HepG2 (cell line): ENCODE data around the gene OXLD1. TPM values are rescaled to one million over a fixed set of nuclear protein-coding genes. Genes with fewer than 3 reads are reported as not detected.

Source experiments
- CEBPB ChIP-seq: IDR thresholded peaks from 2 replicates; pipeline ENCODE4 v1.6.1; 2011; ENCODE audit warnings: low read depth, low read length, improper control_type of control experiment, borderline replicate concordance
- ELF1 ChIP-seq: sonication (generic); formaldehyde crosslinking; IDR thresholded peaks from 2 replicates; pipeline ENCODE4 v1.4.0; 2020; ENCODE audit warnings: missing genetic modification reagents
- FOXA3 ChIP-seq: IDR thresholded peaks from 2 replicates; pipeline ENCODE4 v1.6.1; 2016; ENCODE audit warnings: missing genetic modification reagents, missing compliant biosample characterization
- JUNB ChIP-seq: sonication (generic); formaldehyde crosslinking; IDR thresholded peaks from 2 replicates; pipeline ENCODE4 v1.8.0; 2022; ENCODE audit warnings: missing genetic modification reagents, mild to moderate bottlenecking, borderline replicate concordance
- MATR3 ChIP-seq: sonication (generic); formaldehyde crosslinking; IDR thresholded peaks from 2 replicates; pipeline ENCODE4 v1.4.0; 2020; ENCODE audit warnings: missing genetic modification reagents
- MLXIP ChIP-seq: sonication (generic); formaldehyde crosslinking; IDR thresholded peaks from 2 replicates; pipeline ENCODE4 v1.9.0; 2021; ENCODE audit warnings: missing genetic modification reagents, borderline replicate concordance
- NFE2L2 ChIP-seq: fragments of 150-350 bp; IDR thresholded peaks from 2 replicates; pipeline ENCODE4 v1.6.1; 2014; ENCODE audit warnings: low read length
- PREB ChIP-seq: sonication (generic); formaldehyde crosslinking; IDR thresholded peaks from 2 replicates; pipeline ENCODE4 v1.4.0; 2020; ENCODE audit warnings: missing genetic modification reagents
- SOX5 ChIP-seq: IDR thresholded peaks from 2 replicates; pipeline ENCODE4 v1.6.1; 2016; ENCODE audit warnings: borderline replicate concordance
- SRSF4 ChIP-seq: fragments of 200-400 bp; formaldehyde crosslinking; IDR thresholded peaks from one replicate; pipeline ENCODE4 v1.6.1; 2018; ENCODE audit warnings: mild to moderate bottlenecking, low read depth, low read length, moderate library complexity; ENCODE audit not compliant: poor library complexity, severe bottlenecking
- U2AF1 ChIP-seq: fragments of 200-400 bp; formaldehyde crosslinking; optimal IDR thresholded peaks from 2 replicates; pipeline ENCODE3; 2017; ENCODE audit warnings: mild to moderate bottlenecking, low read depth, low read length
- ZFP36L2 ChIP-seq: sonication (generic); formaldehyde crosslinking; IDR thresholded peaks from 2 replicates; pipeline ENCODE4 v1.4.0; 2020; ENCODE audit warnings: missing genetic modification reagents
- ZNF136 ChIP-seq: sonication (generic); formaldehyde crosslinking; IDR thresholded peaks from 2 replicates; pipeline ENCODE4 v1.8.1; 2022; ENCODE audit warnings: low read depth, mild to moderate bottlenecking, moderate library complexity, missing genetic modification reagents
- ZNF232 ChIP-seq: sonication (generic); formaldehyde crosslinking; IDR thresholded peaks from 2 replicates; pipeline ENCODE4 v1.4.0; 2020; ENCODE audit warnings: missing genetic modification reagents, borderline replicate concordance
- ZNF235 ChIP-seq: sonication (generic); formaldehyde crosslinking; IDR thresholded peaks from 2 replicates; pipeline ENCODE4 v1.8.1; 2023; ENCODE audit warnings: mild to moderate bottlenecking, missing genetic modification reagents, borderline replicate concordance
- ZNF24 ChIP-seq: fragments of 450-650 bp; IDR thresholded peaks from 2 replicates; pipeline ENCODE4 v1.6.1; 2017; ENCODE audit warnings: antibody characterized with exemption, mild to moderate bottlenecking
- ZNF263 ChIP-seq: sonication (generic); formaldehyde crosslinking; IDR thresholded peaks from 2 replicates; pipeline ENCODE4 v1.4.0; 2020; ENCODE audit warnings: missing genetic modification reagents
- ZNF350 ChIP-seq: sonication (generic); formaldehyde crosslinking; IDR thresholded peaks from 2 replicates; pipeline ENCODE4 v1.4.0; 2020; ENCODE audit warnings: mild to moderate bottlenecking, low read depth, missing genetic modification reagents, borderline replicate concordance
- ZNF605 ChIP-seq: sonication (generic); formaldehyde crosslinking; IDR thresholded peaks from 2 replicates; pipeline ENCODE4 v1.8.0; 2022; ENCODE audit warnings: mild to moderate bottlenecking, missing genetic modification reagents
- ZNF691 ChIP-seq: sonication (generic); formaldehyde crosslinking; IDR thresholded peaks from 2 replicates; pipeline ENCODE4 v1.4.0; 2020; ENCODE audit warnings: missing genetic modification reagents, low read depth, mild to moderate bottlenecking, borderline replicate concordance
- polyA plus RNA-seq, 8 experiments: library from polyadenylated mRNA; depleted of rRNA in 3 of 8; stranded (reverse) in 7 of 8; unstranded in 1 of 8; fragments of >200 nt; fragmentation: Illumina TruSeq in 4 of 8; extraction: Trizol in 4 of 8; gene quantifications; 2 replicates each; pipeline versions ENCODE4 v1.2.1 to v1.2.3, GENCODE V29; 2011 to 2016; ENCODE audit warnings: low read depth in 4 of 8, missing spikeins in 1 of 8, mixed read lengths in 1 of 8; ENCODE audit not compliant: insufficient read depth in 1 of 8
- total RNA-seq, 5 experiments: library from RNA; depleted of rRNA; stranded (reverse); fragments of >200 nt; fragmentation: Illumina TruSeq; extraction: Trizol; gene quantifications; 2 replicates each; pipeline ENCODE4 v1.2.3, GENCODE V29; 2016; ENCODE audit warnings: low read depth in 1 of 5
- TF ChIP-seq, protein P1 (sequence below): sonication (generic); formaldehyde crosslinking; IDR thresholded peaks from 2 replicates; pipeline ENCODE4 v1.5.0; 2020; ENCODE audit warnings: missing genetic modification reagents, mild to moderate bottlenecking, borderline replicate concordance
- TF ChIP-seq, protein P2 (sequence below): sonication (generic); formaldehyde crosslinking; IDR thresholded peaks from 2 replicates; pipeline ENCODE4 v1.8.0; 2022; ENCODE audit warnings: missing genetic modification reagents, mild to moderate bottlenecking, inconsistent platforms, borderline replicate concordance

OXLD1 gene
- total and polyA plus RNA-seq, 2 of the 13 experiments (the other 11 are each of a cell fraction or from before 2014, with no cell fraction given) = 27.1 to 37.5 TPM

GRCh38 chr17:81702934-81703746 lies 36.7 kb upstream of the OXLD1 start, which contains the start of gene MRPL12 (continued):
- TF ChIP-seq ZNF350 (CRISPR knock-in tag) (peak; percentile 80), ZNF605 (peak; percentile 64; the same call in 1 of the 2 replicates), ZNF263 (0 out of 2 replicates have a peak, but pooled peaks have one; percentile 34), NFE2L2 (no peak), PREB (CRISPR knock-in tag) (peak; percentile 58; the same call in 1 of the 2 replicates), SOX5 (peak; percentile 58), U2AF1 (peak; percentile 94), ELF1 (peak; percentile 89), ZNF136 (CRISPR knock-in tag) (no peak; the same call in 1 of the 2 replicates), ZNF235 (CRISPR knock-in tag) (peak; percentile 48; the same call in 1 of the 2 replicates), ZNF691 (CRISPR knock-in tag) (peak; percentile 80; the same call in 1 of the 2 replicates), SRSF4 (peak; percentile 67), ZNF232 (CRISPR knock-in tag) (no peak; the same call in 1 of the 2 replicates), ZNF24 (no peak), ZFP36L2 (CRISPR knock-in tag) (no peak), MLXIP (CRISPR knock-in tag) (peak; percentile 37; the same call in 1 of the 2 replicates), FOXA3 (CRISPR knock-in tag) (peak; percentile 79), MATR3 (CRISPR knock-in tag) (no peak), JUNB (0 out of 2 replicates have a peak, but pooled peaks have one; percentile 27), CEBPB (no peak)
- TF ChIP-seq, protein P1, sequence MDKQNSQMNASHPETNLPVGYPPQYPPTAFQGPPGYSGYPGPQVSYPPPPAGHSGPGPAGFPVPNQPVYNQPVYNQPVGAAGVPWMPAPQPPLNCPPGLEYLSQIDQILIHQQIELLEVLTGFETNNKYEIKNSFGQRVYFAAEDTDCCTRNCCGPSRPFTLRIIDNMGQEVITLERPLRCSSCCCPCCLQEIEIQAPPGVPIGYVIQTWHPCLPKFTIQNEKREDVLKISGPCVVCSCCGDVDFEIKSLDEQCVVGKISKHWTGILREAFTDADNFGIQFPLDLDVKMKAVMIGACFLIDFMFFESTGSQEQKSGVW (CRISPR knock-in tag) = 0 out of 2 replicates have a peak, but pooled peaks have one; percentile 14
- TF ChIP-seq, protein P2, sequence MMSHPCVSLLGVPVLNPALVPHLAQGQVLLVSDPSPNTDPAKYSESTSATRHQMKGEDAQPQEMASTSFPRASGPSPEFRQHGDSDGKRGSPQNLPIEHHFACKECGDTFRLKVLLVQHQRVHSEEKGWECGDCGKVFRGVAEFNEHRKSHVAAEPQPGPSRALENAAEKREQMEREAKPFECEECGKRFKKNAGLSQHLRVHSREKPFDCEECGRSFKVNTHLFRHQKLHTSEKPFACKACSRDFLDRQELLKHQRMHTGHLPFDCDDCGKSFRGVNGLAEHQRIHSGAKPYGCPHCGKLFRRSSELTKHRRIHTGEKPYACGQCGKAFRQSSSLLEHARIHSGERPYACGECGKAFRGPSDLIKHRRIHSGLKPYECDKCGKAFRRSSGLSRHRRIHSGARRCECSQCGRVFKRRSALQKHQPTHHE (CRISPR knock-in tag) = 0 out of 2 replicates have a peak, but pooled peaks have one; percentile 93
